GM21737 (cell line): ENCODE results near the gene INPP4B.

Source experiments
- ATAC-seq: cut with Tn5 transposase; IDR thresholded peaks from one replicate; pipeline ENCODE4 v1.9.1; 2021; ENCODE audit warnings: mild to moderate bottlenecking, moderate library complexity; ENCODE audit not compliant: unreplicated experiment

INPP4B gene

GRCh38 chr4:142393127-142393526 lies 453.0 kb downstream of the INPP4B start:
- no peak for ATAC-seq

GRCh38 chr4:142386856-142387255 lies 459.2 kb downstream of the INPP4B start:
- ATAC-seq = no peak

- ATAC-seq = no peak
These were observed 459.7 kb downstream of the INPP4B start for GRCh38 chr4:142386449-142386848.

GRCh38 chr4:142383800-142384470 lies 462.2 kb downstream of the INPP4B start:
- ATAC-seq = no peak

DNA sequence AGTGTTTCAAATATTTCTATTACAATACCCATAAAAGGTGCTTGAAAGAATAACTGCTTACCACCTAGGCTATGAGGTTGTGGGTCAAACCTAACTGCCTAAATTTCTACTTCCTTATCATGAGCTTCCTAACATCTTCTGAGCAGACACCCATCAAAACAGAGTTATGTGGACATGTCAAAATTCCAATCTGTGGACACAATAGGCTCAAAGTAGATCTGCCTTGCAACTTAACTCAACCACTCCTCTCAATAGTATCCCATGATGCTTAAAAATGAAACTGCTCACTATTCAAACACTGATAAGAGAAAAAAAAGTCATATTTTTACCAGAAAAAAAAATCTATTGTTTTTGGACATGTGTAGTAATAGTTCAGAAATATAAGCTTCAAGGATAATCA lies 462.7 kb downstream of the INPP4B start:
- no peak for ATAC-seq

DNA sequence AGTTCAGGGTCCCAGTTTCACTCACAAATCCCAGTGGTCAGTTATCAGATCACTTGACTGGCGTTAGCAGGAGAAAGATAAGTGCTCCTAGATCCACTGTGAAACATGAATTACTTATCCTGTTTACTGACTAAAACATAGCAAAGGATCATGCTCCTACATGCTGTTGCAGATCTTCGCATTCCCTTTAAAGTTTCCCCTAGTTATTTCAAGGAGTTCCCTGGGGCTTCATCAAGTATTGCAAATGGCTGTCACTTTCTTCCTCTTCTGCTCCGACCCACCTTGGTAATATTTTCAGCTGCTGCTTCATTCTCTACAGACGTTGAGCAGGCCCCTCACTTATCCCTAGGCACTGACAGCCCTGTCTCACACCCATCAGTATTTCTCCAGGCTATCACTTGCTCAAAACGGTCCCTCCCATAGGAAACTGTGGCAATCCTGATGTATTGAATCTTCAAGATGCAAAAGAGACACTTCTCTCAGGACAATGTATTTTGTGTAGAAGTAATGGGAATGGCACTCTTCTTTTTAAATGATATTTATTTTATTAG lies 466.0 kb downstream of the INPP4B start:
- no peak for ATAC-seq

- no peak for ATAC-seq
These were observed 466.6 kb downstream of the INPP4B start for GRCh38 chr4:142379277-142380051.

DNA sequence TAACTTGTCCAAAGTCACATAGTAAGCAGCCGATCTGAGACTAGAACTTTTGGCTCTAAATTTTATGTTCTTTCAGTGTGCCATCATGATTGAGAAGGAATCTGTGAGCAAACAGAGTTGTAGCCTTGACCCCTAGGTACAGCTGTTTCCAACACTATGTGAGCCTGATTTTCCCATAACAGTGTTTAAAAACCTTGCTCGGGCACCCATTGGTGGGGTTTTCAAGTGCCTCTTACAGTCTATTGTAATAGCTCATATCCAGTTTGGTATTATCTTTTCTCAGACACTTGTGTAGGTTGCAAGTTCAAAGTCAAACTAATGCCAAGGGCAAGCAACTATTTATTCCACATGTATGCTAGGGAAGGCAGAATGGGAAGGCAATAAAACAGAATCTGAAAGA lies 467.9 kb downstream of the INPP4B start:
- no peak for ATAC-seq

- ATAC-seq = no peak
These were observed 468.6 kb downstream of the INPP4B start for GRCh38 chr4:142377342-142378091.

DNA sequence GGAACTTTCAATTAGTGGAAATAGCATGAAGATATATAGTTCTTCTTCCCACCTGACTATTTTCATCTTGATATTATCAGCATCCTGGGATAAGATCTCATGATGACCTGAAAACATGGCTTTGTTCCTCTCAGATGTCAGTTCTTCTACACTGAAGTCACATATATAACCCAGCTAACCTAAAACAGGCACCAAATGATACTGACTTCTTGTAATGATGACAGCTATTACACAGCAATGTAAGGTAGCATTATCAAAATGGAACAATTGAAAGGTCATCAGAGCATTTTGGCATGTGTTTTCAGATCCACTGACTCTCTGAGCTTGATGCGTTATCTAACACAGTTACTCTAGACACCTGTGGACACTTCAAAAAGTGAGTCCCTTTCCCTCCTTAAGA lies 469.9 kb downstream of the INPP4B start:
- no peak for ATAC-seq

GRCh38 chr4:142373610-142374009 lies 472.5 kb downstream of the INPP4B start:
- no peak for ATAC-seq

GRCh38 chr4:142372530-142373260 lies 473.4 kb downstream of the INPP4B start:
- no peak for ATAC-seq

GRCh38 chr4:142369141-142369540 lies 477.0 kb downstream of the INPP4B start:
- ATAC-seq = no peak

GRCh38 chr4:142367418-142368180 lies 478.5 kb downstream of the INPP4B start:
- no peak for ATAC-seq

DNA sequence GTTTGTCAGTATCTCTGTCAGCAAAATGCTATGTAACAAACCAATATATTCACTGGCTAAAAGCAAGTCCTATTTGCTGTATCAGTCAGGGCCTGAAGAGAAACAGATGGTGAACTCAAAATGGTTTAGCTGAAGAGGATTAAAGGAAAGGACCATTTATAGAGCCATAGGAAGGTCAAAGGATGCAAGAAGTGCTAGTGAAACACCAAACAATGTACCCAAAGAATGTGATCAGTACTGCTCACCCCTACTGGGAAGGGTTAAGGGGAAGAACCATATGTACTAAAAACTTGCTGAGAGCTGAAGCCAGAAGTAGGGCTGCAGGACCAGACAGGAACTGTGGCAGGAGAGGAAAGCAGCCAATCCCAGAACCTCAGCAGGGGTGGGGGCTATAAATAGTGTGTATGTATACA lies 479.3 kb downstream of the INPP4B start:
- ATAC-seq = no peak

DNA sequence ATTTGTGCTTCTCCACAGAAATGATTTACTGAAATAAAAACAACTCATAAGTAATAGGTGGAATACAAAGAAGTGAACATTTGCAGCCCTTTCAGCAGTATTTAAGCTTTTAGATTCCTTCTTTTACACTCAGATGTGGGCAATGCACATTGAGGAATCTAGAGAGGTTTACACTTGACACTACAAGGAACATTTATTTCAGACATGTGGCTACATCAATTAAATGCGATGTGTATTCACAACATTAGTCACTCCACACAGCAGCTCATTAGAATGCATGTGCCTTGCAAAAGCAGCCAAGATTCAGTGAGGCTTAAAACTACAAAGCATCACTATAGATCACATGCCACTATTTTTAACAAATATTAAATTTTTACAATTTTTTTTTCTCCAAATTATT lies 480.7 kb downstream of the INPP4B start:
- ATAC-seq = no peak

- ATAC-seq = no peak
These were observed 482.4 kb downstream of the INPP4B start for GRCh38 chr4:142363686-142364085.

- ATAC-seq = no peak
These were observed 484.1 kb downstream of the INPP4B start for GRCh38 chr4:142361981-142362380.

GRCh38 chr4:142360657-142361056 lies 485.4 kb downstream of the INPP4B start:
- no peak for ATAC-seq

- ATAC-seq = no peak
These were observed 487.4 kb downstream of the INPP4B start for GRCh38 chr4:142358656-142359055.
